HEK293 (cell line): ENCODE results near the gene MYEF2.

Experiments used
- CTCF ChIA-PET: fragments of 350-600 bp; formaldehyde crosslinking; extraction: SDS; loops from one replicate; lab custom pipeline; 2021; ENCODE audit warnings: antibody characterized with exemption; lab: Yijun Ruan, JAX
- POLR2A ChIA-PET: fragments of 300-600 bp; formaldehyde crosslinking; extraction: SDS; loops from one replicate; lab custom pipeline; 2020; ENCODE audit warnings: antibody characterized with exemption, inconsistent platforms; lab: Yijun Ruan, JAX
- H3K27ac ChIP-seq: fragments of 200-500 bp; sonication (Bioruptor generic); 2 replicates; pipeline ENCODE4 v1.5.1; 2014; ENCODE audit warnings: low read depth, low read length, control low read depth, inconsistent platforms; ENCODE audit errors: extremely low read depth
- H3K36me3 ChIP-seq, 2 experiments: fragments of 200-500 bp in 1 of 2; sonication (Bioruptor generic) in 1 of 2; 1 replicate in 1 of 2; 2 replicates in 1 of 2; pipeline ENCODE4 v1.5.1; 2014 to 2017; ENCODE audit warnings: inconsistent platforms in 2 of 2, low read length in 2 of 2; ENCODE audit not compliant: control insufficient read depth in 2 of 2, insufficient read depth in 1 of 2
- H3K4me1 ChIP-seq: fragments of 200-500 bp; sonication (Bioruptor generic); 2 replicates; pipeline ENCODE4 v1.5.1; 2014; ENCODE audit warnings: mild to moderate bottlenecking, low read length, inconsistent platforms; ENCODE audit not compliant: control insufficient read depth, insufficient read depth
- H3K4me3 ChIP-seq: 2 replicates; pipeline ENCODE4 v1.5.1; 2011; ENCODE audit warnings: low read depth, mild to moderate bottlenecking, control low read depth, low read length, moderate library complexity
- H3K9me3 ChIP-seq: fragments of 200-500 bp; sonication (Bioruptor generic); 2 replicates; pipeline ENCODE4 v1.5.1; 2014; ENCODE audit warnings: low read depth, low read length, inconsistent platforms; ENCODE audit not compliant: control insufficient read depth, insufficient read depth
- KLF10 ChIP-seq: fragments of 450-650 bp; IDR thresholded peaks from 2 replicates; pipeline ENCODE4 v1.5.1; 2018; ENCODE audit warnings: missing biosample characterization, mild to moderate bottlenecking, missing genetic modification characterization
- PRDM1 ChIP-seq: fragments of 450-650 bp; formaldehyde crosslinking; IDR thresholded peaks from 2 replicates; pipeline ENCODE4; 2016; ENCODE audit warnings: missing biosample characterization, missing genetic modification characterization
- TSHZ1 ChIP-seq: fragments of 450-650 bp; formaldehyde crosslinking; IDR thresholded peaks from 2 replicates; pipeline ENCODE4 v1.5.1; 2016; ENCODE audit warnings: missing biosample characterization, missing genetic modification characterization, borderline replicate concordance
- ZIC2 ChIP-seq: fragments of 450-650 bp; formaldehyde crosslinking; IDR thresholded peaks from 2 replicates; pipeline ENCODE4 v1.5.1; 2016; ENCODE audit warnings: missing biosample characterization, missing genetic modification characterization
- ZNF133 ChIP-seq: fragments of 450-650 bp; formaldehyde crosslinking; IDR thresholded peaks from 2 replicates; pipeline ENCODE4 v1.5.1; 2016; ENCODE audit warnings: missing biosample characterization, missing genetic modification characterization
- ZNF140 ChIP-seq: fragments of 450-650 bp; formaldehyde crosslinking; IDR thresholded peaks from 2 replicates; pipeline ENCODE4 v1.5.1; 2016; ENCODE audit warnings: missing biosample characterization, missing genetic modification characterization
- ZNF157 ChIP-seq: fragments of 450-650 bp; formaldehyde crosslinking; IDR thresholded peaks from 2 replicates; pipeline ENCODE4 v1.5.1; 2016; ENCODE audit warnings: missing biosample characterization, missing genetic modification characterization
- ZNF510 ChIP-seq: fragments of 450-650 bp; formaldehyde crosslinking; IDR thresholded peaks from 2 replicates; pipeline ENCODE4 v1.5.1; 2018; ENCODE audit warnings: mild to moderate bottlenecking, missing genetic modification characterization, missing biosample characterization; ENCODE audit not compliant: insufficient replicate concordance
- ZNF529 ChIP-seq: fragments of 450-650 bp; formaldehyde crosslinking; IDR thresholded peaks from 2 replicates; pipeline ENCODE4 v1.5.1; 2017; ENCODE audit warnings: missing genetic modification characterization, missing biosample characterization; ENCODE audit not compliant: insufficient replicate concordance
- ZNF530 ChIP-seq: fragments of 450-650 bp; formaldehyde crosslinking; IDR thresholded peaks from 2 replicates; pipeline ENCODE4 v1.5.1; 2016; ENCODE audit warnings: low read depth, missing biosample characterization, missing genetic modification characterization
- ZNF610 ChIP-seq: fragments of 450-650 bp; formaldehyde crosslinking; IDR thresholded peaks from 2 replicates; pipeline ENCODE4 v1.5.1; 2016; ENCODE audit warnings: missing biosample characterization, missing genetic modification characterization, borderline replicate concordance
- ZNF623 ChIP-seq: fragments of 450-650 bp; formaldehyde crosslinking; IDR thresholded peaks from 2 replicates; pipeline ENCODE4 v1.5.1; 2016; ENCODE audit warnings: missing biosample characterization, missing genetic modification characterization
- ZNF658 ChIP-seq: fragments of 450-650 bp; formaldehyde crosslinking; IDR thresholded peaks from 2 replicates; pipeline ENCODE4; 2016; ENCODE audit warnings: missing biosample characterization, missing genetic modification characterization
- ZNF701 ChIP-seq: fragments of 450-650 bp; formaldehyde crosslinking; IDR thresholded peaks from 2 replicates; pipeline ENCODE4 v1.5.1; 2016; ENCODE audit warnings: missing biosample characterization, missing genetic modification characterization
- ZNF704 ChIP-seq: fragments of 450-650 bp; formaldehyde crosslinking; IDR thresholded peaks from 2 replicates; pipeline ENCODE4 v1.5.1; 2016; ENCODE audit warnings: missing biosample characterization, missing genetic modification characterization
- ZNF747 ChIP-seq: fragments of 450-650 bp; formaldehyde crosslinking; IDR thresholded peaks from 2 replicates; pipeline ENCODE4 v1.5.1; 2016; ENCODE audit warnings: missing biosample characterization, missing genetic modification characterization
- ZSCAN30 ChIP-seq: fragments of 450-650 bp; IDR thresholded peaks from 2 replicates; pipeline ENCODE4 v1.5.1; 2018; ENCODE audit warnings: missing biosample characterization, mild to moderate bottlenecking, missing genetic modification characterization, moderate library complexity
- TF ChIP-seq, protein P1 (sequence below): fragments of 450-650 bp; formaldehyde crosslinking; IDR thresholded peaks from 2 replicates; pipeline ENCODE4 v1.5.1; 2016; ENCODE audit warnings: missing biosample characterization, missing genetic modification characterization, low read depth
- TF ChIP-seq, protein P2 (sequence below): fragments of 450-650 bp; formaldehyde crosslinking; IDR thresholded peaks from 2 replicates; pipeline ENCODE4 v1.5.1; 2017; ENCODE audit warnings: missing biosample characterization, missing genetic modification characterization

Gene MYEF2

DNA sequence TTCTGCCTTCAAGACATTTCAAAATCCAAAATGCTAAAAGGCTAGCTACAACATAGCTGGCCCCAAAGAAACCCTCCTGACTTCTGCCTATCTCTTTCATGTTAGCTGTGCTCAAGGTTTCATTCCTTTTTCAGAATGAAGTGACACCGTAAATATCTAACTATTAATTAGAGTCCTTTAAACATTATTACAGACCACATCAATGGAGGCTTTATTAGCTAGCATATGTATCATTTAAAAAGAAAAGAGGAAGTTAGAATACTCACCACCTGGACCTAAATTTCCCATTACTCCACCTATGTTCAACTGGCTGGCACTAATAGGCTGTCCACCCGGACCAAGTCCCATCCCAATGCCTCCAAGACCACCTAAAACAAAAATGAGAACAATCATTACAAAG lies 24.6 kb downstream of the MYEF2 start:
- POLR2A ChIA-PET = no interaction called here
- CTCF ChIA-PET = no interaction called here
- Histone ChIP-seq H3K36me3 (peaks cover 12 to 50% of the 10 kb centered on the region in 2 experiments), H3K4me1 (no peaks in the 10 kb centered on the region), H3K27ac (no peak overlapping the region), H3K9me3 (no peaks in the 10 kb centered on the region)
- TF ChIP-seq TSHZ1 (tag by site-specific recombination) = no peak
- no peak for TF ChIP-seq PRDM1 (tag by site-specific recombination)
- TF ChIP-seq ZNF133 (tag by site-specific recombination) = no peak
- no peak for TF ChIP-seq ZNF157
- TF ChIP-seq ZNF701 (tag by site-specific recombination) = no peak
- TF ChIP-seq, protein P1, sequence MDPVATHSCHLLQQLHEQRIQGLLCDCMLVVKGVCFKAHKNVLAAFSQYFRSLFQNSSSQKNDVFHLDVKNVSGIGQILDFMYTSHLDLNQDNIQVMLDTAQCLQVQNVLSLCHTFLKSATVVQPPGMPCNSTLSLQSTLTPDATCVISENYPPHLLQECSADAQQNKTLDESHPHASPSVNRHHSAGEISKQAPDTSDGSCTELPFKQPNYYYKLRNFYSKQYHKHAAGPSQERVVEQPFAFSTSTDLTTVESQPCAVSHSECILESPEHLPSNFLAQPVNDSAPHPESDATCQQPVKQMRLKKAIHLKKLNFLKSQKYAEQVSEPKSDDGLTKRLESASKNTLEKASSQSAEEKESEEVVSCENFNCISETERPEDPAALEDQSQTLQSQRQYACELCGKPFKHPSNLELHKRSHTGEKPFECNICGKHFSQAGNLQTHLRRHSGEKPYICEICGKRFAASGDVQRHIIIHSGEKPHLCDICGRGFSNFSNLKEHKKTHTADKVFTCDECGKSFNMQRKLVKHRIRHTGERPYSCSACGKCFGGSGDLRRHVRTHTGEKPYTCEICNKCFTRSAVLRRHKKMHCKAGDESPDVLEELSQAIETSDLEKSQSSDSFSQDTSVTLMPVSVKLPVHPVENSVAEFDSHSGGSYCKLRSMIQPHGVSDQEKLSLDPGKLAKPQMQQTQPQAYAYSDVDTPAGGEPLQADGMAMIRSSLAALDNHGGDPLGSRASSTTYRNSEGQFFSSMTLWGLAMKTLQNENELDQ (tag by site-specific recombination) = no peak
- TF ChIP-seq ZIC2 (tag by site-specific recombination) = no peak
- TF ChIP-seq KLF10 (tag by site-specific recombination) = no peak
- no peak for TF ChIP-seq ZNF530 (tag by site-specific recombination)
- TF ChIP-seq ZNF704 (tag by site-specific recombination) = no peak
- TF ChIP-seq ZNF623 (tag by site-specific recombination) = no peak
- no peak for TF ChIP-seq ZNF140 (tag by site-specific recombination)
- TF ChIP-seq ZNF658 = no peak
- TF ChIP-seq ZNF610 (tag by site-specific recombination) = no peak
- TF ChIP-seq ZNF510 (tag by site-specific recombination) = no peak
- TF ChIP-seq ZSCAN30 (tag by site-specific recombination) = no peak
- no peak for TF ChIP-seq ZNF529 (tag by site-specific recombination)
- TF ChIP-seq ZNF747 (tag by site-specific recombination) = no peak
- TF ChIP-seq, protein P2, sequence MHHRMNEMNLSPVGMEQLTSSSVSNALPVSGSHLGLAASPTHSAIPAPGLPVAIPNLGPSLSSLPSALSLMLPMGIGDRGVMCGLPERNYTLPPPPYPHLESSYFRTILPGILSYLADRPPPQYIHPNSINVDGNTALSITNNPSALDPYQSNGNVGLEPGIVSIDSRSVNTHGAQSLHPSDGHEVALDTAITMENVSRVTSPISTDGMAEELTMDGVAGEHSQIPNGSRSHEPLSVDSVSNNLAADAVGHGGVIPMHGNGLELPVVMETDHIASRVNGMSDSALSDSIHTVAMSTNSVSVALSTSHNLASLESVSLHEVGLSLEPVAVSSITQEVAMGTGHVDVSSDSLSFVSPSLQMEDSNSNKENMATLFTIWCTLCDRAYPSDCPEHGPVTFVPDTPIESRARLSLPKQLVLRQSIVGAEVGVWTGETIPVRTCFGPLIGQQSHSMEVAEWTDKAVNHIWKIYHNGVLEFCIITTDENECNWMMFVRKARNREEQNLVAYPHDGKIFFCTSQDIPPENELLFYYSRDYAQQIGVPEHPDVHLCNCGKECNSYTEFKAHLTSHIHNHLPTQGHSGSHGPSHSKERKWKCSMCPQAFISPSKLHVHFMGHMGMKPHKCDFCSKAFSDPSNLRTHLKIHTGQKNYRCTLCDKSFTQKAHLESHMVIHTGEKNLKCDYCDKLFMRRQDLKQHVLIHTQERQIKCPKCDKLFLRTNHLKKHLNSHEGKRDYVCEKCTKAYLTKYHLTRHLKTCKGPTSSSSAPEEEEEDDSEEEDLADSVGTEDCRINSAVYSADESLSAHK = no peak
- TF ChIP-seq, all 188 proteins: peak for 0
- H3K4me3 ChIP-seq = no peak overlapping the region
